HG02759 (cell line): ENCODE results near the gene C17orf75.
"Not testable (repeated sequence)": the region's sequence is repeated elsewhere in the genome, so short reads cannot be mapped to it uniquely, and the experiment has no call there.

ENCODE experiments used
- ATAC-seq: cut with Tn5 transposase; IDR thresholded peaks from one replicate; pipeline ENCODE4 v1.9.1; 2021; ENCODE audit warnings: mild to moderate bottlenecking, moderate library complexity; ENCODE audit not compliant: unreplicated experiment

Gene C17orf75

DNA sequence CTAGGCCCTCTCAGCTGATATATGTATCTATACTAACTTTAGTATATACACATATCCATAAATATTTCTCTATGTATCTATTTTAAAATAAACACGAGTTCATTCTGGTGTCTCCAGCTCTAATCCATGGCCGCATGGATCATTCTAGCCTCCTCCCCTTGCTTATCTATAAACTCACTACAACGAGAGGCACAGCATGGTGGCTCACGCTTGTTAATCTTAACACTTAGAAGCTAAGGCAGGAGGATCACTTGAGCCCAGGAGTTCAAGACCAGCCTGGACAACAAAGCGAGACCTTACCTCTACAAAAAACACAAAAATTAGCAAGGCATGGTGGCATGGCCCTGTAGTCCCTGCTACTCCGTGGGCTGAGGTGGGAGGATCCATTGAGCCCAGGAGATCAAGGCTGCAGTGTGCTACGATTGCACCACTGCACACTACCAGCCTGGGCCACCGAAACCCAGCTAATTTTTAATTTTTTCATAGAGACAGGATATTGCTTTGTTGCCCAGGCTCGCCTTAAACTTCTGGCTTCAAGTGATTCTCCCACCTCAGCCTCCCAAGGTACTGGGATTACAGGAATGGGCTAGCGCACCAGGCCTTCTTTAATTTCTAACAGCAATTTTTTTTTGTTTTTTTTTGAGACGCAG is 4.1 kb upstream of the C17orf75 start:
- ATAC-seq = no peak

DNA sequence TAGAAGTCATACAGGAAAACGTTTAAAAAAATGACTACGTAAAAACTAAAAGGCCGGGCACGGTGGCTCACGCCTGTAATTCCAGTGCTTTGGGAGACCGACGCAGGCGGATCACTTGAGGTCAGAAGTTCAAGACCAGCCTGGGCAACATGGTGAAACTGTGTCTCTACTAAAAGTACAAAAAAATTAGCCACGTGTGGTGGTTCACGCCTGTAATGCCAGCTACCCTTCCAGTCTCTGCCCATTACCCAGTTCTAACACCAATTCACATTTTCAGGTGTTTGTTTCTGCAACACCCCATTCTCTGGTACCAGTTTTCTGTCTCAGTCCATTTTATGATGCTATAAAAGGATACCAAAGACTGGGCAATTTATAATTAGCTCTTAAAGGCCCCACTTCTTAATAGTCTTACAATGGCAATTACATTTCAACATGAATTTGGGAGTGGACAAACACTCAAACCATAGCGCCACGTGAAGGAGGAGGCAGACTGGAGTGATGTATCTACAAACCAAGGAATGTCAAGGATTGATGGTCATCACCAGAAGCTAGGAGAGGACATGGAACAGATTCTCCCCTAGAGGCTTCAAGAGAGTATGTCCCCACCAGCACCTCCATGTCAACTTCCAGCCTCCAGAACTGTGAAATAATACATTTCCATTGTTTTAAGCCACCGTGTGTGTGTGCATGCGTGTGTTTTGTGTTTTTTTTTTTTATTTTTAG is 791 bp upstream of the C17orf75 start:
- no peak for ATAC-seq

GRCh38 chr17:32341141-32341856 is 674 bp downstream of the C17orf75 start:
- peak; percentile 32 for ATAC-seq

DNA sequence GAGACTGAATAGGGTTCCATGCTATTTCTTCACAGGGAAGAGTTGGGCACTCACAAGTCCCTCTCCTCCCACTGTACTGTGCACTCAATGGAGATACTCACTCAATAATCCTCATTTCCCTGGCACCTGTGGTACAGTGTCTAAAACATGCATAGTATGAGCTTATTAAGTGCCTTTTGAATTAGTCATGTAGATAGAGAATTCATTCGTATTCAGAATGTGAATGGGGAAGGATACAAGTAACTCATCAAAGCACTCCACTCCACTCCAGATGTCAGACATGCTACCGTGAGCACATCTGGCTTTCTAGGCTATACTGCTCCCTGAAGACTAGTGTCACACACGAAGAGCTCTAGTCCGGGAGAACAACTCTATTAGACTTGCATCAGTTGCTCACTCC is 6.3 kb downstream of the C17orf75 start:
- ATAC-seq = no peak

DNA sequence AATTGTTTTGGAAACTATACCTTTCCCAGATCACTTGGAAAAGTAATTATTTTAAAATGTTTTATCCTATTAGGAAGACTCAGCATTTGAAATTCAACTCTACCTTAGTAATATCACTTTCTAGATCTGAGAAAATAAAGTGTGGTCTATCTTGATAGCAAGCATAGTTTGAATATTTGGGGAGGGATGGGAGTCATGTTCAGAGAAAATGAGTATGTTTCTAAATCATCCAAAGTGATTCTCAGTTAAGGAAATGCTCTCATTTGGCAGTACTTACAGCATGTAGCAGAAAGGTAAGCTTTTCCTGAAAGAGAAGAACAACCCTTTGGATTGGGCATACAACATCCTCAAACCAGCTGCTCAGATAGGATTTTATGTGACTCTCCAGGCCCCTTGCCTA is 6.9 kb downstream of the C17orf75 start:
- ATAC-seq = no peak

DNA sequence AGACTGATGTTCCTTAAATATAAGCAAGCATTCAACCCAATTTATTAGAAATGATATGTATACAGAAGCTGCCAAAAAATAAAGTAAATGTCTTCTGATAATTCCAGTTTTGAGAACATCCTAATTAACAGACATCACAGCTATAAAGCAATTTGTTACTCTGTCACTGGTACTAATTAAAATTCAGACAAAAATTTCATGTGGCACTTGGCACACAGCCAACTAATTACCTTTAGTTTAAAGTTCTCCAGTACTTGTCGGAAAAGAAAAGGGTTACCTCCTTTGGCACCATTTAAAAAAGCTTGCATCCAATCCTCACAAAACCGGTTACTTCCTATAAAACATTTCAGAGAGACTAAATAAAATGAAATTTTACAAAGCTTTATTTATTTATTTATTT is 8.8 kb downstream of the C17orf75 start:
- no peak for ATAC-seq

GRCh38 chr17:32331243-32332040 is 10.5 kb downstream of the C17orf75 start:
- no peak for ATAC-seq

- no peak for ATAC-seq
These were observed 11.8 kb downstream of the C17orf75 start for GRCh38 chr17:32330147-32330546.

DNA sequence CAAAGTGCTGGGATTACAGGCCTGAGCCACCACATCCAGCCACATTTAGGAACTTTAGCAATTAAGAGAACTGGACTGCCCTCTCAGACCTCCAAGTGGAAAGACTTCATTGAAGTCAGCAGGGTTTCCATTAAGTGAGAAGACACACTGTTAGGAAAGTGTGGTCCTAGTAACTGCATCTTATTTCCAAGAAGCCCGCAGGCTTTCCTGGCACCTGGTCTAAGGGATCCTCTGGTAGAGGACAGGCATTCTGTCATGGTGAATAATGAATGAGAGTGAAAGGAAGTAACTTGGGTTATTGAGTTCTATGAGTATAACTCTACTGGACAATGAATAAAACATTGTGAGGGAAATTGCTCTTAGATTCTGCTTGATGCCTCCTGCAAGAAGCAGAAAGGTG is 14.1 kb downstream of the C17orf75 start:
- no peak for ATAC-seq

- ATAC-seq = no peak
These were observed 18.0 kb downstream of the C17orf75 start for GRCh38 chr17:32323811-32324491.

DNA sequence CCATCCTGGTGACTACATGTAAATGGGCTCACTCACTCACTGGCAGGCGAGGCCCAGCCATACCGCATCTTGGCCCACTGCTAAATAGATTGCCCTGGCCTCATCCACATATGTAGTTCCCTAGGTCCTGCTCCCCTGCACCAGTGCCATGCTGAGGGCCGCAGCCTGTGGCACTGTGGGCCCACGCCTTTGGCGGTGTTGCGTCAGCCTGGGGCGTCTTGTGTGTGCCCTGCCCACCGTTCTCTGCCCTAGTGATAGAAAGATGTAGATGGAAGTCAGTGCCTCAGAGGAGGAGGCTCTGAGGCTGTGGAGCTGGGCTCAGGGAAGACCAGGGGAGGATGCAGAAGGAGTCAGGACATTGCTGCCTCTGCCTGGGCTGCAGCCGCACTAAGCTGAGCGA is 18.9 kb downstream of the C17orf75 start:
- no peak for ATAC-seq

- no peak for ATAC-seq
These were observed 21.1 kb downstream of the C17orf75 start for GRCh38 chr17:32320847-32321246.

DNA sequence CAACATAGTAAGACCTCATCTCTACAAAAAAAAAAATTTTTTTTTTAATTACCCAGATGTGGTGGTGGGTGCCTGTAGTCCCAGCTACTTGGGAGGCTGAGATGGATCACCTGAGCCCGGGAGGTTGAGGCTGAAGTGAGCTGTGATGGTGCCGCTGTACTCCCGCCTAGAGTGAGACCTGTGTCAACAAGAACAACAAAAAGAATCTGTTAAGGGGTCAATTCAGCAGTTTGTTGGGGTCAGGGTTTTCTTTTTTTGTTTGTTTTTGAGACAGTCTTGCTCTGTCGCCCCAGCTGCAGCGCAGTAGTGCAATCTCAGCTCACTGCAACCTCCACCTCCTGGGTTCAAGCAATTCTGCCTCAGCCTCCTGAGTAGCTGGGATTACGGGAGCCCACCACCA is 21.9 kb downstream of the C17orf75 start:
- not testable (repeated sequence) for ATAC-seq

- no peak for ATAC-seq
These were observed 22.4 kb downstream of the C17orf75 start for GRCh38 chr17:32319548-32319905.

- no peak for ATAC-seq
These were observed 23.9 kb downstream of the C17orf75 start for GRCh38 chr17:32318071-32318470.

GRCh38 chr17:32317353-32317752 is 24.6 kb downstream of the C17orf75 start:
- ATAC-seq = no peak

DNA sequence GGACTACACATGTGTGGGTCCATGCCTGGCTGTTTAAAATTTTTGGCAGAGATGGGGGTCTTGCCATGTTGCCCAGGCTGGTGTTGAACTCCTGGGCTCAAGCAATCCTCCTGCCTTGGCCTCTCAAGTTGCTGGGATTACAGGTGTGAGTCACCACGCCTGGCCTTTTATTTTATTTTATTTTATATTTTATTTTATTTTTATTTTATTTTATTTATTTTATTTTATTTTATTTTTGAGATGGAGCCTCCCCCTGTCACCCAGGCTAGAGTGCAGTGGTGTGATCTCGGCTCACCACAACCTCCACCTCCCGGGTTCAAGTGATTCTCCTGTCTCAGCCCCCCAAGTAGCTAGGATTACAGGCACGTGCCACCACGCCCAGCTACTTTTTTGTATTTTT is 25.3 kb downstream of the C17orf75 start:
- ATAC-seq = not testable (repeated sequence)

DNA sequence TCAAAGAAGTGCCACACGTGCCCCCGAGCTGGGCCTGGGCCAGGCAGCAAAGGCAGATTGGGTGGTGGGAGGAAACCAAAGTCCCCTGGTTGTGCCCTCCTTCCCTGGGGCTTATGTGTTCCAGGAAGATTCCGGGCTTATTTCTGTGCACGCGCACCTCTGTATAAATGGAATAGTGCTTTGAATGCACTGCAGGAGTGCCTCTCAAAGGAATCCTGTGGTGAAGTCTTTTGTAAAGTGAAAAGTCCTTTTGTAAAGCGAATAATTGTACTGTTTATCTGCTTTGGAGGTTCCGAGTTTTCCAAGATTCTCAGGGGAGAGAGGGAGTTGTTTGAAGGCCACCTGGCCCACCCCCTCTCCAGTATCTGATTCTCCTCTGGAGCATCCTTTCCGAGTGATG is 26.8 kb downstream of the C17orf75 start:
- ATAC-seq = no peak

- ATAC-seq = no peak
These were observed 27.3 kb downstream of the C17orf75 start for GRCh38 chr17:32314636-32315035.

GRCh38 chr17:32311028-32311536 is 30.9 kb downstream of the C17orf75 start:
- ATAC-seq = no peak

DNA sequence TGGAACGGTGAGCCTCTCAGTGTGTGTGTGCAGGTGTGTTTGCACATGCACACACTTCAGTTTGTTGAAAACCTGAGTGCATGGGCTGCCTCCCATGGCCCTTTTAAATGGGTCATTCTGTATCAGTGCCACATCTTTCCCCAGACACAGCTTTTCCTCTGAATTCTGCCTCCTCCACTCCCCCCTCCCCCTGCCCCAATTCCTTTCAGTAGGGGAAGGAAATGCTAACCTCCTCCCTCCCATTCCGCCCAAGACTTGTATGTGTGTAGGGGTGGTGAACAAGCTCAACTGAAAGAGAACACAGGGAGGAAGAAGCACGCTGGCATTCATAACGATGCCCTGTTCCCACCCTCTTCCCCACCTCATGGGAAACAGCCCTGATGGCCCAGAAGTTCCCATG is 34.3 kb downstream of the C17orf75 start:
- ATAC-seq = no peak
